ENCODE measurements around the gene JAKMIP1. TPM values are rescaled to one million over a fixed set of nuclear protein-coding genes. Genes with fewer than 3 reads are reported as not detected.

Gene JAKMIP1
- polyA plus RNA-seq, 3 donors, result 0.08 TPM; not detected in 2

GRCh38 chr4:6111354-6111960 is 88.9 kb downstream of the JAKMIP1 start:
- no peaks in the 10 kb centered on the region for H3K36me3 Mint-ChIP-seq
- no peak for TF ChIP-seq CTCF (IDR thresholded peaks at IDR 0.05)
- H3K27me3 Mint-ChIP-seq (ENCODE audit: low read depth in 3 of 3), result peaks cover 4 to 14% (median 9%) of the 10 kb centered on the region in 3 donors
- WGBS (ENCODE audit: insufficient coverage), result 89% methylated on average over 3 of the region's 7 CpGs
- intact Hi-C loops (cut with micrococcal nuclease), result no loop called here
- no peak overlapping the region for H3K9ac ChIP-seq (ENCODE audit: insufficient read depth, low read length, poor library complexity, severe bottlenecking)
- H3K4me1 ChIP-seq (ENCODE audit: control insufficient read depth in 1 of 2, insufficient read depth in 2 of 2, low read length in 2 of 2), result no peaks in the 10 kb centered on the region
- no peaks in the 10 kb centered on the region for H3K79me2 ChIP-seq (ENCODE audit: insufficient read depth, low read length)
- no peak for DNase-seq
- no peak overlapping the region for H3K4me2 ChIP-seq (replicated peaks; ENCODE audit: extremely low read depth, low read length, poor library complexity, severe bottlenecking)
- H3K9me3 ChIP-seq (replicated peaks in 1 of 2; ENCODE audit: control insufficient read depth in 1 of 2, insufficient read depth in 1 of 2, low read length in 2 of 2), result no peaks in the 10 kb centered on the region
- H3K9me3 Mint-ChIP-seq, result peaks cover 0 to 3% (median 0%) of the 10 kb centered on the region in 7 donors
- no peak overlapping the region for H3K27ac ChIP-seq (ENCODE audit: low read depth in 1 of 2, low read length in 2 of 2)
- H3K4me3 Mint-ChIP-seq, result no peak overlapping the region
- no peak overlapping the region for H2AFZ ChIP-seq (ENCODE audit: insufficient read depth, low read depth, low read length, poor library complexity, severe bottlenecking)
- H3K36me3 ChIP-seq (replicated peaks in 1 of 2; ENCODE audit: control insufficient read depth in 1 of 2, insufficient read depth in 2 of 2, low read length in 2 of 2), result no peaks in the 10 kb centered on the region
- H3K4me3 ChIP-seq (replicated peaks in 1 of 3; ENCODE audit: low read depth in 2 of 3, low read length in 3 of 3), result no peak overlapping the region
- H3K27ac Mint-ChIP-seq, result no peak overlapping the region
- no peaks in the 10 kb centered on the region for H3K27me3 ChIP-seq (ENCODE audit: control insufficient read depth in 2 of 2, insufficient read depth in 2 of 2, low read length in 2 of 2)
- no peaks in the 10 kb centered on the region for H4K20me1 ChIP-seq (ENCODE audit: insufficient read depth, low read length)
- no peaks in the 10 kb centered on the region for H3K4me1 Mint-ChIP-seq

- no peak overlapping the region for H3K27ac ChIP-seq (ENCODE audit: low read depth in 1 of 2, low read length in 2 of 2)
- peaks cover 0 to 7% (median 2%) of the 10 kb centered on the region in 7 donors for H3K9me3 Mint-ChIP-seq
- no peaks in the 10 kb centered on the region for H3K4me1 Mint-ChIP-seq
Measured at GRCh38 chr4:6110681-6111353, 89.5 kb downstream of the JAKMIP1 start.

More at GRCh38 chr4:6110681-6111353, 89.5 kb downstream of the JAKMIP1 start:
- Mint-ChIP-seq H3K36me3 (no peaks in the 10 kb centered on the region), H3K4me3 (no peak overlapping the region), H3K27me3 (ENCODE audit: low read depth in 3 of 3) (peaks cover 3 to 14% (median 6%) of the 10 kb centered on the region in 3 donors), H3K27ac (no peak overlapping the region)
- Histone ChIP-seq H3K4me1 (ENCODE audit: control insufficient read depth in 1 of 2, insufficient read depth in 2 of 2, low read length in 2 of 2) (no peaks in the 10 kb centered on the region), H3K79me2 (ENCODE audit: insufficient read depth, low read length) (no peaks in the 10 kb centered on the region), H2AFZ (ENCODE audit: insufficient read depth, low read depth, low read length, poor library complexity, severe bottlenecking) (no peak overlapping the region), H3K4me2 (replicated peaks; ENCODE audit: extremely low read depth, low read length, poor library complexity, severe bottlenecking) (no peak overlapping the region), H4K20me1 (ENCODE audit: insufficient read depth, low read length) (no peaks in the 10 kb centered on the region), H3K4me3 (replicated peaks in 1 of 3; ENCODE audit: low read depth in 2 of 3, low read length in 3 of 3) (no peak overlapping the region), H3K36me3 (replicated peaks in 1 of 2; ENCODE audit: control insufficient read depth in 1 of 2, insufficient read depth in 2 of 2, low read length in 2 of 2) (no peaks in the 10 kb centered on the region), H3K9me3 (replicated peaks in 1 of 2; ENCODE audit: control insufficient read depth in 1 of 2, insufficient read depth in 1 of 2, low read length in 2 of 2) (no peaks in the 10 kb centered on the region), H3K9ac (ENCODE audit: insufficient read depth, low read length, poor library complexity, severe bottlenecking) (no peak overlapping the region), H3K27me3 (ENCODE audit: control insufficient read depth in 2 of 2, insufficient read depth in 2 of 2, low read length in 2 of 2) (no peaks in the 10 kb centered on the region)
- 86% methylated on average over 8 of the region's 8 CpGs for WGBS (ENCODE audit: insufficient coverage)
- intact Hi-C loops (cut with micrococcal nuclease), result no loop called here
- no peak for TF ChIP-seq CTCF (IDR thresholded peaks at IDR 0.05)
- DNase-seq, result no peak

Data from CD14-positive monocyte (primary cell).